ENCODE data around the gene CASQ2.

The CASQ2 gene

GRCh38 chr1:115692224-115692623 is 76.3 kb downstream of the CASQ2 start:
- H3K4me3 ChIP-seq (ENCODE audit: low read length in 2 of 2) = no peak overlapping the region
- H3K27ac ChIP-seq (ENCODE audit: low read length) = no peak overlapping the region
- H3K9ac ChIP-seq (ENCODE audit: low read length in 2 of 2) = no peak overlapping the region
- no peaks in the 10 kb centered on the region for H3K9me3 ChIP-seq (ENCODE audit: control insufficient read depth in 2 of 2, low read length in 2 of 2)
- no peaks in the 10 kb centered on the region for H3K27me3 ChIP-seq (ENCODE audit: control insufficient read depth in 1 of 2, insufficient read depth in 2 of 2, low read length in 2 of 2)
- H3K36me3 ChIP-seq (ENCODE audit: control insufficient read depth in 2 of 2, insufficient read depth in 2 of 2, low read length in 2 of 2) = peaks cover 18 to 20% of the 10 kb centered on the region in 2 donors
- no peaks in the 10 kb centered on the region for H3K4me1 ChIP-seq (ENCODE audit: control insufficient read depth, insufficient read depth, low read length)

- H3K4me1 ChIP-seq (ENCODE audit: control insufficient read depth, insufficient read depth, low read length) = no peaks in the 10 kb centered on the region
- no peaks in the 10 kb centered on the region for H3K9me3 ChIP-seq (ENCODE audit: control insufficient read depth in 2 of 2, low read length in 2 of 2)
- H3K27ac ChIP-seq (ENCODE audit: low read length) = no peak overlapping the region
- H3K4me3 ChIP-seq (ENCODE audit: low read length in 2 of 2) = no peak overlapping the region
- peaks cover 18 to 20% of the 10 kb centered on the region in 2 donors for H3K36me3 ChIP-seq (ENCODE audit: control insufficient read depth in 2 of 2, insufficient read depth in 2 of 2, low read length in 2 of 2)
- H3K9ac ChIP-seq (ENCODE audit: low read length in 2 of 2) = no peak overlapping the region
- H3K27me3 ChIP-seq (ENCODE audit: control insufficient read depth in 1 of 2, insufficient read depth in 2 of 2, low read length in 2 of 2) = no peaks in the 10 kb centered on the region
These were observed 77.5 kb downstream of the CASQ2 start for GRCh38 chr1:115690972-115691371.

- Histone ChIP-seq H3K27ac (ENCODE audit: low read length) (no peak overlapping the region), H3K9me3 (ENCODE audit: control insufficient read depth in 2 of 2, low read length in 2 of 2) (no peaks in the 10 kb centered on the region), H3K9ac (ENCODE audit: low read length in 2 of 2) (no peak overlapping the region), H3K36me3 (ENCODE audit: control insufficient read depth in 2 of 2, insufficient read depth in 2 of 2, low read length in 2 of 2) (peaks cover 36 to 38% of the 10 kb centered on the region in 2 donors), H3K4me3 (ENCODE audit: low read length in 2 of 2) (no peak overlapping the region), H3K27me3 (ENCODE audit: control insufficient read depth in 1 of 2, insufficient read depth in 2 of 2, low read length in 2 of 2) (no peaks in the 10 kb centered on the region), H3K4me1 (ENCODE audit: control insufficient read depth, insufficient read depth, low read length) (no peaks in the 10 kb centered on the region)
These were observed 80.8 kb downstream of the CASQ2 start for GRCh38 chr1:115687744-115688143.

- peaks cover 3% of the 10 kb centered on the region for H3K4me1 ChIP-seq (ENCODE audit: control insufficient read depth, insufficient read depth, low read length)
- no peaks in the 10 kb centered on the region for H3K9me3 ChIP-seq (ENCODE audit: control insufficient read depth in 2 of 2, low read length in 2 of 2)
- H3K9ac ChIP-seq (ENCODE audit: low read length in 2 of 2) = no peak overlapping the region
- H3K36me3 ChIP-seq (ENCODE audit: control insufficient read depth in 2 of 2, insufficient read depth in 2 of 2, low read length in 2 of 2) = peaks cover 20 to 23% of the 10 kb centered on the region in 2 donors
- no peak overlapping the region for H3K4me3 ChIP-seq (ENCODE audit: low read length in 2 of 2)
- no peaks in the 10 kb centered on the region for H3K27me3 ChIP-seq (ENCODE audit: control insufficient read depth in 1 of 2, insufficient read depth in 2 of 2, low read length in 2 of 2)
- H3K27ac ChIP-seq (ENCODE audit: low read length) = no peak overlapping the region
These were observed 83.3 kb downstream of the CASQ2 start for GRCh38 chr1:115685029-115685705.

- Histone ChIP-seq H3K27me3 (ENCODE audit: control insufficient read depth in 1 of 2, insufficient read depth in 2 of 2, low read length in 2 of 2) (no peaks in the 10 kb centered on the region), H3K27ac (ENCODE audit: low read length) (no peak overlapping the region), H3K4me1 (ENCODE audit: control insufficient read depth, insufficient read depth, low read length) (peaks cover 27% of the 10 kb centered on the region), H3K4me3 (ENCODE audit: low read length in 2 of 2) (no peak overlapping the region), H3K9ac (ENCODE audit: low read length in 2 of 2) (no peak overlapping the region), H3K9me3 (ENCODE audit: control insufficient read depth in 2 of 2, low read length in 2 of 2) (no peaks in the 10 kb centered on the region), H3K36me3 (ENCODE audit: control insufficient read depth in 2 of 2, insufficient read depth in 2 of 2, low read length in 2 of 2) (peaks cover 16 to 19% of the 10 kb centered on the region in 2 donors)
These were observed 85.7 kb downstream of the CASQ2 start for GRCh38 chr1:115682792-115683191.

DNA sequence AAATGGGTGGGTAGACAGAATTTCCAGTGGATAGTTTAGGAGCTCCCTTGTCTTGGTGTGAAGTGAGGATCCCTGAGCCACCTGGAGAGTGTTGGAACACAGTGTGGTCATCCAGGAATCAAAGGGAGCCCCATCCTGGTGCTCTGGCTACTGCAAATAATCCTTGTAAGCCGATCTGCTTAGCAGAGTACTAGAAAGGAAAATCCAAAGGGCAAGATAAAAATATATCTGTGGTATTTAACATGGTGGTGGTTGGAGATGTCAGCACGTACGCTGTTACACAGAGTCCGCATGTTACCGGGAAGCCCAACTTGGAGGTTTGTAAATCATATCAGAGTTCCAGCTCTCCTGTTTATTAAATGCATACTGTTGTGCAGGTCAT is 87.8 kb downstream of the CASQ2 start:
- H3K9ac ChIP-seq (ENCODE audit: low read length in 2 of 2) = no peak overlapping the region
- H3K27ac ChIP-seq (ENCODE audit: low read length) = peak overlapping the region; percentile 76
- no peaks in the 10 kb centered on the region for H3K27me3 ChIP-seq (ENCODE audit: control insufficient read depth in 1 of 2, insufficient read depth in 2 of 2, low read length in 2 of 2)
- no peak overlapping the region for H3K4me3 ChIP-seq (ENCODE audit: low read length in 2 of 2)
- H3K36me3 ChIP-seq (ENCODE audit: control insufficient read depth in 2 of 2, insufficient read depth in 2 of 2, low read length in 2 of 2) = peaks cover 14 to 18% of the 10 kb centered on the region in 2 donors
- no peaks in the 10 kb centered on the region for H3K9me3 ChIP-seq (ENCODE audit: control insufficient read depth in 2 of 2, low read length in 2 of 2)
- H3K4me1 ChIP-seq (ENCODE audit: control insufficient read depth, insufficient read depth, low read length) = peaks cover 43% of the 10 kb centered on the region

- Histone ChIP-seq H3K9ac (ENCODE audit: low read length in 2 of 2) (peak overlapping the region; percentile 13 to 29), H3K27me3 (ENCODE audit: control insufficient read depth in 1 of 2, insufficient read depth in 2 of 2, low read length in 2 of 2) (no peaks in the 10 kb centered on the region), H3K4me1 (ENCODE audit: control insufficient read depth, insufficient read depth, low read length) (peaks cover 43% of the 10 kb centered on the region), H3K27ac (ENCODE audit: low read length) (peak overlapping the region; percentile 76), H3K36me3 (ENCODE audit: control insufficient read depth in 2 of 2, insufficient read depth in 2 of 2, low read length in 2 of 2) (peaks cover under 1 to 3% of the 10 kb centered on the region in 2 donors), H3K4me3 (ENCODE audit: low read length in 2 of 2) (peak overlapping the region in 1 of 2 donors; percentile 29), H3K9me3 (ENCODE audit: control insufficient read depth in 2 of 2, low read length in 2 of 2) (no peaks in the 10 kb centered on the region)
These were observed 89.3 kb downstream of the CASQ2 start for GRCh38 chr1:115679141-115679611.

DNA sequence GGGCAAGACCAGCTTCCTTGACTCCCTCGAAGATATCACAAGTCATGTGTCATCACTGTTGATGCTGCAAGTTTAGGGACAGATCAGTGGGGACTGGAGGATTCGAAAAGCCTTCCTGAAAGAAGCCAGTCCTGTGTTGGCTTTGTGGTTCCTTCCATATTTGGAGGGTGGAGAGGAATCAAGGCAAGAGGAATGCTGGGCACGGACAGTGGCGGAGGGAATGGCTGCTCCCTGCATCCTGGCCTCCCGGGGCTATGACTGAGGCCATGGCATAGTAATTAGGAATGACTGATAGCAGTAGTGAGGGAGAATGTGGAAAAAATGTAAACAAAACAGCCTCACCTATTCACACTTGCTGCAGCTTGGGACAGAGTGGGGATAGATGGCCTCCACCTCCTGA is 90.4 kb downstream of the CASQ2 start:
- no peak overlapping the region for H3K9ac ChIP-seq (ENCODE audit: low read length in 2 of 2)
- H3K36me3 ChIP-seq (ENCODE audit: control insufficient read depth in 2 of 2, insufficient read depth in 2 of 2, low read length in 2 of 2) = peaks cover 0 to under 1% of the 10 kb centered on the region in 2 donors
- no peaks in the 10 kb centered on the region for H3K9me3 ChIP-seq (ENCODE audit: control insufficient read depth in 2 of 2, low read length in 2 of 2)
- H3K4me1 ChIP-seq (ENCODE audit: control insufficient read depth, insufficient read depth, low read length) = peaks cover 48% of the 10 kb centered on the region
- no peaks in the 10 kb centered on the region for H3K27me3 ChIP-seq (ENCODE audit: control insufficient read depth in 1 of 2, insufficient read depth in 2 of 2, low read length in 2 of 2)
- H3K4me3 ChIP-seq (ENCODE audit: low read length in 2 of 2) = peak overlapping the region in 1 of 2 donors; percentile 8
- H3K27ac ChIP-seq (ENCODE audit: low read length) = peak overlapping the region; percentile 76

GRCh38 chr1:115677565-115677964 is 90.9 kb downstream of the CASQ2 start:
- Histone ChIP-seq H3K9me3 (ENCODE audit: control insufficient read depth in 2 of 2, low read length in 2 of 2) (no peaks in the 10 kb centered on the region), H3K9ac (ENCODE audit: low read length in 2 of 2) (no peak overlapping the region), H3K36me3 (ENCODE audit: control insufficient read depth in 2 of 2, insufficient read depth in 2 of 2, low read length in 2 of 2) (no peaks in the 10 kb centered on the region), H3K4me1 (ENCODE audit: control insufficient read depth, insufficient read depth, low read length) (peaks cover 52% of the 10 kb centered on the region), H3K27me3 (ENCODE audit: control insufficient read depth in 1 of 2, insufficient read depth in 2 of 2, low read length in 2 of 2) (no peaks in the 10 kb centered on the region), H3K4me3 (ENCODE audit: low read length in 2 of 2) (no peak overlapping the region), H3K27ac (ENCODE audit: low read length) (peak overlapping the region; percentile 76)

GRCh38 chr1:115677182-115677555 is 91.3 kb downstream of the CASQ2 start:
- Histone ChIP-seq H3K36me3 (ENCODE audit: control insufficient read depth in 2 of 2, insufficient read depth in 2 of 2, low read length in 2 of 2) (no peaks in the 10 kb centered on the region), H3K9me3 (ENCODE audit: control insufficient read depth in 2 of 2, low read length in 2 of 2) (no peaks in the 10 kb centered on the region), H3K4me1 (ENCODE audit: control insufficient read depth, insufficient read depth, low read length) (peaks cover 56% of the 10 kb centered on the region), H3K4me3 (ENCODE audit: low read length in 2 of 2) (no peak overlapping the region), H3K27ac (ENCODE audit: low read length) (peak overlapping the region; percentile 76), H3K27me3 (ENCODE audit: control insufficient read depth in 1 of 2, insufficient read depth in 2 of 2, low read length in 2 of 2) (no peaks in the 10 kb centered on the region), H3K9ac (ENCODE audit: low read length in 2 of 2) (no peak overlapping the region)

DNA sequence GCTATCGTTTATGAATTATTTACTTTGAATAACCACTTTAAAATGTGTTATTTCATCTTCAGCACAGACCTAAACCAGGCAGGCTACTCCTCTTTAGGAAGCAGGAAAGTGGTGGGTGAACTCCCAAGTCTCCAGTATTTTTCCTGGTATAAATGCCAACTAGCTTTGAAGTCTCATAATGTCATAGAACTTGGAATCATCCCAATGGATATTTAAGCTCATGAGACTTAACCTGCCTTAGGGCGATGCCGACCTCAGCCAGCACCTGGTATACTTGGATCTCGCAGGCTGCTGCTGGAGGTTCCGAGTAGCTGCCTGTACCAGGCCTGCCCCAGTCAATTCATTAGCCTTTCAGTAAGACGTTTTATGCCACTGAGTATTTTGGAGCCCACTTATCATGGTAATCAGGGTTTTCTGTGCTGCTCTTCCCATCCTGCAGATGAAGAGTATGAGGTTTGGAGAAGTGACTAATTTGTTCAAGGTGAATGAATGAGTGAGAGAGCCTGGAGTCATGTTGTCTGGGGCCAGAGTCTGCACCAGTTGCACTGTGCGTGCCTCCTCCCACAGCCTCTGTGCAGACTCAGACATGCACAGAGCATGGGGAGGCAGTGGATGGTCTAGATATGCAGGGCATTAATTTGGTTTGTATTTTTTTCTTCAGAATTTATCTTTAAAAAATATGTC is 91.9 kb downstream of the CASQ2 start:
- Histone ChIP-seq H3K9me3 (ENCODE audit: control insufficient read depth in 2 of 2, low read length in 2 of 2) (no peaks in the 10 kb centered on the region), H3K27ac (ENCODE audit: low read length) (no peak overlapping the region), H3K4me1 (ENCODE audit: control insufficient read depth, insufficient read depth, low read length) (peaks cover 61% of the 10 kb centered on the region), H3K36me3 (ENCODE audit: control insufficient read depth in 2 of 2, insufficient read depth in 2 of 2, low read length in 2 of 2) (no peaks in the 10 kb centered on the region), H3K27me3 (ENCODE audit: control insufficient read depth in 1 of 2, insufficient read depth in 2 of 2, low read length in 2 of 2) (no peaks in the 10 kb centered on the region), H3K4me3 (ENCODE audit: low read length in 2 of 2) (no peak overlapping the region), H3K9ac (ENCODE audit: low read length in 2 of 2) (no peak overlapping the region)
